Breast epithelium (tissue), 3 donors: ENCODE results near the gene FMN1.

Source experiments
- POLR2AphosphoS5 ChIP-seq, 3 donors: sonication (generic); formaldehyde crosslinking; IDR thresholded peaks; one replicate each; pipeline ENCODE4 v1.6.1; 2017; ENCODE audit warnings: antibody characterized with exemption in 3 of 3
- TF ChIP-seq, protein P1 (sequence below), 3 donors: fragments of 450-650 bp; IDR thresholded peaks; one replicate each; pipeline ENCODE4 v1.5.1; 2016 to 2017; ENCODE audit warnings: antibody characterized with exemption in 3 of 3, mild to moderate bottlenecking in 3 of 3, moderate library complexity in 3 of 3

GRCh38 chr15:32933236-32933635 lies 261.3 kb downstream of the FMN1 start:
- TF ChIP-seq, protein P1, sequence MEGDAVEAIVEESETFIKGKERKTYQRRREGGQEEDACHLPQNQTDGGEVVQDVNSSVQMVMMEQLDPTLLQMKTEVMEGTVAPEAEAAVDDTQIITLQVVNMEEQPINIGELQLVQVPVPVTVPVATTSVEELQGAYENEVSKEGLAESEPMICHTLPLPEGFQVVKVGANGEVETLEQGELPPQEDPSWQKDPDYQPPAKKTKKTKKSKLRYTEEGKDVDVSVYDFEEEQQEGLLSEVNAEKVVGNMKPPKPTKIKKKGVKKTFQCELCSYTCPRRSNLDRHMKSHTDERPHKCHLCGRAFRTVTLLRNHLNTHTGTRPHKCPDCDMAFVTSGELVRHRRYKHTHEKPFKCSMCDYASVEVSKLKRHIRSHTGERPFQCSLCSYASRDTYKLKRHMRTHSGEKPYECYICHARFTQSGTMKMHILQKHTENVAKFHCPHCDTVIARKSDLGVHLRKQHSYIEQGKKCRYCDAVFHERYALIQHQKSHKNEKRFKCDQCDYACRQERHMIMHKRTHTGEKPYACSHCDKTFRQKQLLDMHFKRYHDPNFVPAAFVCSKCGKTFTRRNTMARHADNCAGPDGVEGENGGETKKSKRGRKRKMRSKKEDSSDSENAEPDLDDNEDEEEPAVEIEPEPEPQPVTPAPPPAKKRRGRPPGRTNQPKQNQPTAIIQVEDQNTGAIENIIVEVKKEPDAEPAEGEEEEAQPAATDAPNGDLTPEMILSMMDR (IDR thresholded peaks at IDR 0.05), result no peak
- TF ChIP-seq POLR2AphosphoS5 (IDR thresholded peaks at IDR 0.05), result no peak
